GM18868 (cell line): ENCODE results near the gene TMEM151B.

Experiments used
- ATAC-seq: cut with Tn5 transposase; IDR thresholded peaks from one replicate; pipeline ENCODE4 v1.9.1; 2021; ENCODE audit warnings: mild to moderate bottlenecking, moderate library complexity; ENCODE audit not compliant: unreplicated experiment

The TMEM151B gene

GRCh38 chr6:44262467-44263353 is 7.5 kb upstream of the TMEM151B start:
- no peak for ATAC-seq

DNA sequence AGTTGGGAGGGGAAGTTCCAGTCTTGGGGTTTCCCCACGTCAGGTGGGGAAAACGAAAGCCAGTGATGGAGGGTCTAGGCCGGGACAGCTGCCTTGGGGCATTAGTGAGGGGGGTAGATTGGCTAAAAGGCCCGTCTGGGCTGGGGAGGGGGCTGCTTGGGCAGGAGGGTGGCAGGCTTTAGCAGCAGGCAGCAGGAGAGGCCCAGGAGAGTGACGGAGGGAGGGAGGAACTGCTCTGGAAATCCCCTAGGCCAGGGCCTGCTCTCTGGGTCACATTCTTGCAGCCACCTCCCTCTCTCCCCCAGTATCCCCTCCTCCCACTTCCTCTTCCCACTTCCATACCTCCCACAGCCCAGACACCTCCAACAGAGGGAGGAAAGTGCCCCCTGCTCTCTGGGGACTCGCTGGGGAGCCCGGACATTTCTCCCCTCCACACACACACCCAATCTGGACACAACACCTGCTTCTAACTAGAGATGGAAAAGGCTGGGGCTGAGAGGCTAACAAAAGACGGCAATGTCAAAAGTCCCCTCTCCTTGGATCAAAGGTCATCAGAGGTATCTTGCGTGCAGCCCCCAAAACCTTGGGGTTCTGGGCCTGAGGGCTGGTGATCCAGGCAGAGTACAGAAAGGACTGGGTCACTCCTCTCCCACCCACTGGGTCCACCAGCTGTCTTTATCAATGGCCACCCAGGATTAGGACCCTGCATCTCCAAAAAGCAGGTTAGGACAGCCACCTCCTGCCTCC is 6.7 kb upstream of the TMEM151B start:
- no peak for ATAC-seq

DNA sequence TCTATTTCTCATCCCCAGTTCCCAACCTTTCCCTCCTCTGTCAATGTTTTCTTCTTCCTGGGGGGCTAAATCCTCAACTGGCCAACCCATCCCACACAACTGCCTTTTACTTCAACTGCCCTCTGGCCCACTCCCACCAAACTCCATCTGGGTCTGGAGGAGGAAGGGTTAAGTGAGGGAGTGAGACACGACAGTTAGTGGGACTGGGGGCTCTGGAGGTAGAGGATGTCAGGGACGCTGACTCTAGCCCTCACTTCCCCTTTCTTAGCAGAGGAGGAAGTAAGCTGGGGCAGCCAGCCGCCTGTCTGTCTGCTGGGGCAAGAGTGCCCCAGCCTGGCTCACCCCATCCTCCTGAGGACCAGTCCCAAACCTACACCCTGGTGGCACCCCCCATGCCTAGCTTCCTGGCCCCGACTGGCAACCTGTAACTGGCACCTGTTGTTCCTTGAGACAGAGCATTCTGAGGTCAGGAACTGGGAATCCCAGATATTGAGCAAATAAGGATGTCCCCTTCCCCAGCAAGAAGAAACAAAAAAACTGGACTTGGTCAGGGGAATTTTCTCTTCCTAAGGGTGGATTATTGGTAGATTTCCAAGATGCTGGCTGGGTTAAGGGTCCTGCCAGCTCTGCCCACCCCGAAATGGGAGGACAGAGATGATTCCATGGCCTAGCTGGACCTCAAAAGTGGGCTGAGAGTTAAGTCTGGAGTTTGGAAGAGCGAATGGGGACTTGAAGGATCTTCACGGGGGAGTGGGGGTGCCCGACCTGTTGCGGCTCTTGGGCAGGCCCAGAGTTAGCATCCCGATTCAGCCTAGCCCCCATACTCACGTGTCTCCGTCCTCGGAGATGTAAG is 5.9 kb upstream of the TMEM151B start:
- ATAC-seq: peak; percentile 29

DNA sequence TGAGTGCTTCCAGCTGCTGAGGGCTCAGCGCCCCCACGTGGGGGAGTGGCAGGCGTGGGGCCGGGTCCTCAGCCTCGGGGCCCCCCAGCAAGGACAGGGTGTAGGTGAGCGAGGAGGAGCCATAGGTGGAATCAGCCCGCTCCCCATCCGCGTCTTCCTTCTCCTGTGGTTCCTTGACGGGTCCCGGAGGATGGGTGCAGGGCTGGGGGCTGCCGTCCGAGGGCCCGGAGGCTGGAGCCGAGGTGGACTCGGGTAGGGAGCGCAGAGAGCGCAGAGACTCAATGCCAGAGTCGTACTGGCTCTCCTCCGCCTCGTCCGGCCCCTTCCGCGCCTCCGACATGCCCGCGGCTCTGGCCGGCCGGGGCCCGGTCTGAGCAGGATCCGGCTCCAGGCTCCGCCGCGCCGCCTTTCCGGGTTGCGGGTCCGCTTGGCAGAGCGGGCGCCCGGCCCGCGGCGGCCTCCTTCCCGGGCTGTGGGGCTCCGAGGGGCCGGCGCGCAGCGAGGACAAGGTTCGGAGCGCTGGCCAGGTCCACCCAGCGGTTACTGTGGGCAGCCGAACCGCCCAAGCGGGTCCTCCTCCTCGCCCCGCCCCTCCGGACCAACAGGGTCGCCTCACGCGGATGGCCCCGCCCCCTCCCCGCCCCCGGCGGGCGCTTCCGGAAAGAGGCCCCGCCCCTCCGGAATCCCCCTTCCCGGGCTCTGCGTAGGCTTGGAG is 5.1 kb upstream of the TMEM151B start, which contains the start of gene NFKBIE:
NFKBIE (minus strand) TSS at position 545 of the 715 bp plus-strand sequence; CDS start at position 340, 205 bp downstream.
- peak; percentile 36 for ATAC-seq

DNA sequence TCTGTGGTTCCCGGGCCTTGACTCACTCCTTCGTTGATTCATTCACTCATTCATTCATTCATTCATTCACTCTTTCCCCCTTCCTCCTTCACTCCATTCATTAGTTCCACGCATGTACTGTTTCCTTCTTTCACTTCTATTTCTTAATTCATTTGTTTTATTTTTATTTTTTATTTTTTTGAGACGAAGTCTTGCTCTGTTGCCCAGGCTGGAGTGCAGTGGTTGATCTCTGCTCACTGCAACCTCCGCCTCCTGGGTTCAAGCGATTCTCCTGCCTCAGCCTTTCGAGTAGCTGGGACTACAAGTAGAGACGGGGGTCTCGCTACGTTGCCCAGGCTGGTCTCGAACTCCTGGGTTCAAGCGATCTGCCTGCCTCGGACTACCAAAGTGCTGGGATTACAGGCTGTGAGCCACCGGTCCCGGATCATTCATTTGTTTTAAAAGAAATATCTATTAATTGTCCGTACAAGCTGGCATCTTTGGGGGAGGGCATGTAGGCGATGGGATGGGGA is 4.5 kb upstream of the TMEM151B start:
- no peak for ATAC-seq

- peak; percentile 27 for ATAC-seq
These were observed 3.9 kb upstream of the TMEM151B start for GRCh38 chr6:44266347-44266746.

GRCh38 chr6:44267252-44267651 is 3.0 kb upstream of the TMEM151B start:
- ATAC-seq: no peak

GRCh38 chr6:44268095-44268628 is 2.1 kb upstream of the TMEM151B start:
- ATAC-seq: no peak

- no peak for ATAC-seq
These were observed 901 bp upstream of the TMEM151B start for GRCh38 chr6:44269178-44269920.

GRCh38 chr6:44270526-44271405 is 516 bp downstream of the TMEM151B start:
- ATAC-seq: no peak

DNA sequence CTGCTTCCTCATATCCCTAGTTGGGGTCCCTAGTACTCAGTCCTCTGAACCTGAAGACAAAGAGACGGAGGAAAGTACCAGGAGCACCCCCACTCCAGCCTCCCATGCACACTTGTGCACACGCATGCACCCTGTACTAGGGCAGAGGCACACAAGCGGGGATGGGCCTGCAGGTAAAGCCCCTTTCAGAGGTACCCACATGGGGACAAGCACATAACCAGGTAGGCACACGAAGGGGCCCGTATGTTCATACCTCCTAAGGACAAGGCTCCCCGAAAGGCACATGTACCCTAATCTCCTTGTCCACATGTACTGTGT is 1.1 kb downstream of the TMEM151B start:
- no peak for ATAC-seq

DNA sequence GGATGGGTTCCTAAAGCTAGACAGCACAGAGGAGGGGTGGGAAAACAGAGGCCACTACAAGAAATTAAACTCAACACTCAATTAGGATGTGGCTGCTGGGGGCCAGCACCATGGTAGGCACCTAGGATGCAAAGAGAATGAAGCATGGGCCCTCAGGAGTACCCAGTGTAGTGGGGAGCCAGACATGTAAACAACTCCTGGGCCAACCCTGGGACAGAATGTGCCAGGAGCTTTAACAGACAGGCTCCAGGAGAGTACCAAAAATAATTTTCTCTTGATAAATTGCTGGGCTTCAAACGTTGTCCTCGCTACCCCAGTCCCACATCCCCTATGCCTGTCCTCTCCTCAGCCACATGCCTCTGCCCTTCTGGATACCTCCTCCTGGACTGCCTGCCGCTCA is 1.7 kb downstream of the TMEM151B start:
- no peak for ATAC-seq

- no peak for ATAC-seq
These were observed 2.3 kb downstream of the TMEM151B start for GRCh38 chr6:44272529-44272928.

DNA sequence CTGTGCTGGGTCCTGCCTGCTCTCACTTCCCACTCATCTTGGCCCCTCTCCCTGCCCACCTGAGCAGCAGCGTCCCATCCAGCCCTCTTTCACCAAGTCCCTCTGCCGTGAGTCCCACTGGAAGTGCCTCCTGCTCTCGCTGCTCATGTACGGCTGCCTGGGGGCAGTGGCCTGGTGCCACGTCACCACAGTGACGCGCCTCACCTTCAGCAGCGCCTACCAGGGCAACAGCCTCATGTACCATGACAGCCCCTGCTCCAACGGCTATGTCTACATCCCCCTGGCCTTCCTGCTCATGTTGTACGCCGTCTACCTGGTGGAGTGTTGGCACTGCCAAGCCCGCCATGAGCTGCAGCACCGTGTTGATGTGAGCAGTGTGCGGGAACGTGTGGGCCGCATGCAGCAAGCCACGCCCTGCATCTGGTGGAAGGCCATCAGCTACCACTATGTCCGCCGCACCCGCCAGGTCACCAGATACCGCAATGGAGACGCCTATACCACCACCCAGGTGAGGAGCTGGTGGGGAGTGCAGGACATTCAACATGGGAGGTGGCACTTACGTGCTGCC is 2.8 kb downstream of the TMEM151B start:
- no peak for ATAC-seq

DNA sequence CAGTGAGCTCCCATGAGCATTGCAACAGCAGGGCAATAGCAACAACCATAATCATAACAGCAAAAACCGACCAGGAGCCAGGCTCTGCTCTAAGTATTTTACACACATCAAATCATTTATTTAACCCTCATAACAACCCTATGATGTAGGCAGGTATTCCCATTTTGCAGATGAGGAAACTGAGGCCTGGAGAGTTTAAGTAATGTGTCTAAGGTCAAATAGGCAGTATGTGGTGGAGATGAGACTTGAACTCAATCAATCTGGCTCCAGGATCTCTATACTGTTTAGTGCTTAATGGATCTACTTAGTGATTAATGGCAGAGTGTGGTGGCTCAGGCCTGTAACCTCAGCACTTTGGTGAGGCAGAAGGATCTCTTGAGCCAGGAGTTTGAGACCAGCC is 3.4 kb downstream of the TMEM151B start:
- ATAC-seq: no peak

GRCh38 chr6:44275271-44275748 is 5.1 kb downstream of the TMEM151B start:
- ATAC-seq: no peak

- ATAC-seq: no peak
These were observed 5.7 kb downstream of the TMEM151B start for GRCh38 chr6:44275749-44276648.
